Ureter (tissue), 1 donor: Measurements from ENCODE around the gene CCNL2. TPM values are rescaled to one million over a fixed set of nuclear protein-coding genes. Genes with fewer than 3 reads are reported as not detected.
"Not testable (repeated sequence)": the region's sequence is repeated elsewhere in the genome, so short reads cannot be mapped to it uniquely, and the experiment has no call there.

ENCODE experiments used
- DNase-seq: peaks from one replicate; pipeline ENCODE4 v3.0.0-alpha.2; 2020; ENCODE audit warnings: low spot score
- total RNA-seq: library from RNA; stranded (reverse); gene quantifications from one replicate; pipeline ENCODE4 v1.2.4, GENCODE V29; 2023
- donor health status: DM: yes; HTN: yes; CAD: no.

CCNL2 gene
- total RNA-seq, 1 donor from 2014 or later, result 259 TPM

- no peak for DNase-seq
These were observed 889 bp upstream of the CCNL2 start for GRCh38 chr1:1399872-1400575.

- DNase-seq, result no peak
These were observed 403 bp downstream of the CCNL2 start for GRCh38 chr1:1398677-1399186.

- no peak for DNase-seq
These were observed 1.2 kb downstream of the CCNL2 start for GRCh38 chr1:1397839-1398523.

- DNase-seq, result no peak
These were observed 4.0 kb downstream of the CCNL2 start for GRCh38 chr1:1395166-1395565.

- no peak for DNase-seq
These were observed 5.0 kb downstream of the CCNL2 start for GRCh38 chr1:1394116-1394515.

- no peak for DNase-seq
These were observed 5.7 kb downstream of the CCNL2 start for GRCh38 chr1:1393428-1393827.

- no peak for DNase-seq
These were observed 6.1 kb downstream of the CCNL2 start for GRCh38 chr1:1393014-1393413.

GRCh38 chr1:1391225-1391624 is 7.9 kb downstream of the CCNL2 start:
- DNase-seq, result no peak

- no peak for DNase-seq
These were observed 8.5 kb downstream of the CCNL2 start for GRCh38 chr1:1390675-1391074.

GRCh38 chr1:1388078-1388472 is 11.1 kb downstream of the CCNL2 start:
- no peak for DNase-seq

- DNase-seq, result no peak
These were observed 11.7 kb downstream of the CCNL2 start for GRCh38 chr1:1387098-1388077.

- no peak for DNase-seq
These were observed 13.2 kb downstream of the CCNL2 start for GRCh38 chr1:1385931-1386330.

GRCh38 chr1:1385339-1385738 is 13.8 kb downstream of the CCNL2 start:
- not testable (repeated sequence) for DNase-seq

- DNase-seq, result no peak
These were observed 17.8 kb downstream of the CCNL2 start for GRCh38 chr1:1381294-1381693.

- no peak for DNase-seq
These were observed 18.3 kb downstream of the CCNL2 start for GRCh38 chr1:1380860-1381259.

- DNase-seq, result no peak
These were observed 21.5 kb downstream of the CCNL2 start for GRCh38 chr1:1377540-1378205.

- DNase-seq, result peak; percentile 48
These were observed 22.4 kb downstream of the CCNL2 start for GRCh38 chr1:1376551-1377226.

- DNase-seq, result peak; percentile 99
These were observed 24.0 kb downstream of the CCNL2 start, which contains the start of gene AURKAIP1 for GRCh38 chr1:1374929-1375662. Gene AURKAIP1, minus strand, starts transcription at chr1:1375207. Its CDS starts 451 bp downstream, at chr1:1374756.

- no peak for DNase-seq
These were observed 24.6 kb downstream of the CCNL2 start for GRCh38 chr1:1374589-1374928.
